DMS53 (cell line): ENCODE measurements around the gene ITGA7.

ENCODE experiments used
- DNase-seq: peaks from one replicate; lab custom pipeline; 2025; lab: John Stamatoyannopoulos, UW

Gene ITGA7

GRCh38 chr12:55700255-55701018 lies 7.3 kb downstream of the ITGA7 start:
- DNase-seq = no peak

DNA sequence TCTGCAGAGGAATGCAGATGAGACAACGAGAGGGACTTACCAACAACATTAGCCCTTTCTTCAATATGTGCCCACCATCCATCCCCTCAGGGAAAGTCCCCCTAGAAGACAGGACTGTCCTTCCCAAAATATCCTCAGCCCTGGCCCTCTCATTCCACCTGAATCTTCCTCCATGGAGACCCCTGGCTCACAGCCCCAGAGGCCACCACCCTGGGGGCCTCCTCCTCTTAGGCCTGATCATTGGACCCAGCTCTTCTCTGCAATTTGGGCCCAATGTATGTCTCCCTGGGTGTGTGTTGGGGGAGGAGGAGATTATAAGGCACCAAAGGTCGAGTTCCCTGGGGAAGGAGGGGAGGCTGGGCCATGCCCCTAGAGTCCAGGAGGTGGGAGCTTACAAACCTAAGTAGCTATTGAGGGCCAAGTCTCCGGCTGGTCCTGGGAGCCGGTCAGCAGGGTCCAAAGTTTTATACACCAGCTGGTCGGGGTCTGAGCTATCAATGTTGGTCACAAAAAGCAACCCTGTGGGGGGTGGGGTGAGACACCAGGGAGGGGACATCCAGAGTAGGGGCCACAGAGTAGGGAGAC lies 8.1 kb downstream of the ITGA7 start:
- no peak for DNase-seq

DNA sequence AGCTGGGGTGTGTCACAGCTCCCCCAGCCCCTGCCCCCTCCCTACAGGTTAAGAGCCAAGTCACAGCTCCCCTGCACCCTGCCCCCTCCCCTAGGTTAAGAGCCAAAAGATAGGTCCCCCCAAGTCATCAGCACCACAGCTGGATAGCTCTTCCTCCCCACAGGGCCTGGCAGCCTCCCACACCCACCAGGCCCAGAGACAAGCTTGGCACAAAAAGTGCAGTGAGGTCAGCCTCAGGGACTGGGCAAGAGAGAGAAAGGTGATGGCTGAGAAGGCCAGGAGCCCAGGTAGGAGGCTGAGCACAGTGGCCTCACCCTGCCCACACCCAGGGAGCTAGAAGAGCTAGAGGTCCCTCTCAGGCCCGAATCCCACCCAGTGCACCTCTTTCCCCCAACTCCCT lies 8.7 kb downstream of the ITGA7 start:
- DNase-seq = no peak

GRCh38 chr12:55698241-55698955 lies 9.3 kb downstream of the ITGA7 start:
- DNase-seq = no peak

DNA sequence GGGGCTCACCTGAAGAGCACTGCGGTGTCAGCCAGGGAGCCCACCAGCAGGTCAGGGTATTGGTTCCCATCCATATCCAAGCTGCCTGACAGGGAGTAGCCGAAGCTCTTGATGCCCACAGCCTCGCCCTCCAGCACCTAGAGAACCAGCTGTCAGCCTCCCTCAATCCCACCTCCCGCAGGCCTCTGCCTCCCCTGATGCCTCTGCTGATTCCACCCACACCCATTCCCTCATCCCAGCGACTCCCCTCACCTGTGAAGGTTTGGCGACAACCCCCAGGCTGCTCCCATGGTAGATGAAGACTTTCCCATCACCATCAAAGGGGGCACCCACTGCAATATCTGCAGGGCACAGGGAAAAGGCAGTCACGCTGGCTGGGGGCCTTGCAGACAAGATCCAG lies 10.0 kb downstream of the ITGA7 start:
- no peak for DNase-seq

DNA sequence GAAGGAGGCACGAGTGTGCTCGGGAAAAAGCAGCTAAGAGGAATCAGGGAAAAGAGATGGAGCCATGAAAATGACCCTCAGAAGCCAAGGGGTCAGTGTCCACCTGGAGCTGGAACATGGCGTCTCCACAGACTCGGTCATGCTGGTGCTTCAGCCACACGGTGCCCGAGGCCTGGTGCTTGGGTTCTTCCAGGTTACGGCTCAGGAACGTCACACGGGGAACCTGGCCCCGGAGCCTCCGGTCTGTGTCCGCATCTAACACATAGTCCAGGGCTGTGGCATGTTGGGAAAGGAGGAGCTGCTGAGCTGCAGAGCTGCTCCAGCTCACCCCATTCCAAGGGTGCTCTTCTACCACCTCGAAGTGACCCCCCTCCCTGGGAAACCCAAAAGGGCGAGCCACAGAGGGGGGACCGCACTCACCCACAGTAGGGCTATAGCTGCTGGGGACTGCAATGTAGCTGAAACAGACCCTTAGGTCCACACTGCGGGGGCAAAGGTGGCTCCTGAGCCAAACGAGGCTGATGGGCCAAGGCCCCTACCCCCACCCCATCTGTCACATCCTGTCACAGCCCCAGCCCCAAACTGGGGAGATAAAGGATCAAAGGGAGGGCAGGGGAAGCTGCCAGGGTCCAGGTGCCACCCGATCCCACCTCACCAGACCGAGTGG lies 10.8 kb downstream of the ITGA7 start:
- DNase-seq = no peak

- no peak for DNase-seq
Observed at GRCh38 chr12:55696141-55696540, 11.6 kb downstream of the ITGA7 start.

DNA sequence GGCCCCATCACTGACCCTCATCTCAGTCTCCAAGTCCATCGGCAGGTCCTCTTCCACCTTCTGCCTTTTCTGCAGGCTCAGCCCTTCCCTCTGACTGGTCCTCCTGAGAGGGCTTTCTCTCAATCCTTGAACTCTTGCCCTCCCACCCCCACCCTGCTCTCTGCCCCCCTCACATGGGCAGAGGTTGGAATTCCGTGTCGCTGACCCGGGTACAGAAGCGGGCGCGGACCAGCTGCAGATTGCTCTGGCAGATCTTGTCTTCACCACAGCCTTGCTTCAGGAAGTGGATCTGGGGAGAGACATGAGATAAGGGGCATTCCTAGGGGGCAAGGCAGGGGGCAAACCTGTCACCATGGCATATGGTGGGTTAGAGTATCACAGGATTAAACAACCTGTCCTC lies 12.4 kb downstream of the ITGA7 start:
- no peak for DNase-seq

DNA sequence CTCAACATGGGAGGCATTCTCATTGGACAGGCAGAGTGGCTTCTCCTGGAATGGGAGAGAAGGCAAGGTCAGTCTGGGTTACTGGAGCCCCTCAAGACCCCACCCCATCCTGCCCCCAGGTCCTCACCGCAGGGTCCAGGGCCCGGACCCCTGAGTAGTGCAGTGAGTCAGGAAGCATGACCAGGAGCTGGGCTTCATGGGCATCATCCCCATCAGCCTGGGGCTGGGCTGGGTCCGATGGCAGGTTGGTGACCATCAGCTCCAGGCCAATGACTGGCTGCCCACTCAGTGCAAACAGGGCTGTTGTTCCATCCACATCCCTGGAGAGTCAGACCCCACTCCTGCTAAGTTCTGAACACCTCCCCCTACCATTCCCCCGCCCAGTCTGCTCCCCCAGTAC lies 13.1 kb downstream of the ITGA7 start:
- no peak for DNase-seq

- no peak for DNase-seq
Observed at GRCh38 chr12:55694188-55694515, 13.6 kb downstream of the ITGA7 start.

- no peak for DNase-seq
Observed at GRCh38 chr12:55693323-55694187, 14.1 kb downstream of the ITGA7 start.

- DNase-seq = no peak
Observed at GRCh38 chr12:55692631-55693322, 14.9 kb downstream of the ITGA7 start.

DNA sequence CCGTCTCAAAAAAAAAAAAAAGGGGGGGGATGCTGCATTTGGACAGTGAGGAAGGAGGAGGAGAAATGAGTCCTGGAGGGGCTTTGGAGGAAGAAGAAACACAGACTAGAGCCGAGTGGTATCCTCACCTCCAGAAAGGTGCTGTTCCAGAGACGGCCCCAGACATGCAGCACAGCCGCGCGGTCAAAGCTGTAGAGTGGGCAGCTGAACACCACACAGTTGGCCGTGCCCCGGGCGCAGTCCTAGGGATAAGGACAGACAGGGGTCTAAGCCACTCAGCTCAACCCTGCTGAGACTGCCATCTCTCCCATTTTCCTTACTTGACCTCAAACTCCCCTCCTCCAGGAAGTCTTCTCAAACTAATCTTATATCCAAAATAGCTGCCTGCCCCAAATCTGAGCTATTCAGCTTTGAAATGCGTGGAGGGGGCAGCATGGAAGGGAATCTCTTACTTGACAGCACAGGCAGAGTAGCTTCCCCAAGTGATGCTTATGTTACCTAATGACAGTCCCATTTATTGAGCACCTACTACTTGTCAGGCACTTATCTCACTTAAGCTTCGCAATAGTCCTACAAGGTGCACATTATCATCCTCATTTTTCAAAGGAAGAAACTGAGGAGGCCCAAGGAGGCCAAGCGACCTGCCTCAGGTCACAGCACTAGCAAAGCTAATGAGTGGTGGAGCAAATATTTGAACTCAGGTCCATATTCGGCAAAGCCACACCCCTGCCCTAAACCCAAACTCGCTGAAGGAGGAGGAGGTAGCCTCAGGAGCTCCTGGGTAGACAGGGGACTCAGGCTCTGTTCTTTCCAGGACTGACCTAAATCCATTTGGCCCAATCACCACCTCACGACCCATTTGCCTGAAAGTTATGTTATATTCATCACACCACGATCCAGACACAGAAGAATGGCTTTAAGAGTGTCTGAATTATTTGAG lies 18.7 kb downstream of the ITGA7 start:
- DNase-seq = no peak

DNA sequence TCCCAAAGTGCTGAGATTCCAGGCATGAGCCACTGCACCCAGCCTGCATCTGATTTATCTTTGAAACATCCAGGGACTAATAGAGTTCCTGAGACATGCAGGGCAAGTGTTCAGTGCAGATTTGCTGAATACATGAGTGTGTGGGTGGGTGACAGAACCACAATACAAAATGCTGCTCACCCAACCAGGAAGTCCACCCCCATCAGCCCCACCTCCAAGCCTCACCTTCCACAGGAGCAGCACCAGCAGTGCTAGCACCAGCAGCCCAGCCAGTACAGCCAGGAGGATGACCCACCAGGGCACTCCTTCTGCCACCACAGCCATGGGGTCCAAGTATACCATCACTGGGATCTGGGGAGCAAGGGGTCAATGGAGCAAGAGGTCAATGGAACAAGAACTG lies 20.0 kb downstream of the ITGA7 start:
- no peak for DNase-seq

DNA sequence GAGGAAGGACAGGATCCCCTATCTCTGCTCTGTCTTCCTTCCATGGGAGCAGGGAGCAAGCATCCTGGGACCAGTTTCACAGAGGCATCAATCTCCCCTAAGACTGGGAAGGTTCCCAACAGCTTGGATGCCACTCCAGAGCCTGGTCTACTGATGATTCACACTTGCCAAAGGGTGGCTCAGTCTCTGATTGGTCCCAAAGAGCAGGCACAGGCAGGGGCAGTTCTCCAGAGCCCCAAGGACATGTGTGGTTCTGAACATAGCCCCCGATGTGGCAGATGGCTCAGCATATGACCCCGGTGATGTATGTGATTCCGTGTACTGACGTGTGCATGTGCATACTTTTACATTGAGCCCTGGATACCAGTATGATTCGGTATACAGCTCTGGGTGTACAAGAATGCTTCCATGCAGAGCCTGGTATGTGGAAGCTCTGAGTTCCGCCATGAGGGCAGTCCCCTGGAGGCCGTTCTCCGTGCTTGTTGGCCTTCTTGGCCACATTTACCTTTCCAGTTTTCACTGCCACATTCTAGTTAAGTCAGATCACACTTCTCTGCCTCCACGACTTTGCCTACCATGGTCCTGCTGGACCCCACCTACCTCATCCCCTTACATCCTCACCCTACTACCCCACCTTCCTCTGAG lies 21.2 kb downstream of the ITGA7 start:
- no peak for DNase-seq

DNA sequence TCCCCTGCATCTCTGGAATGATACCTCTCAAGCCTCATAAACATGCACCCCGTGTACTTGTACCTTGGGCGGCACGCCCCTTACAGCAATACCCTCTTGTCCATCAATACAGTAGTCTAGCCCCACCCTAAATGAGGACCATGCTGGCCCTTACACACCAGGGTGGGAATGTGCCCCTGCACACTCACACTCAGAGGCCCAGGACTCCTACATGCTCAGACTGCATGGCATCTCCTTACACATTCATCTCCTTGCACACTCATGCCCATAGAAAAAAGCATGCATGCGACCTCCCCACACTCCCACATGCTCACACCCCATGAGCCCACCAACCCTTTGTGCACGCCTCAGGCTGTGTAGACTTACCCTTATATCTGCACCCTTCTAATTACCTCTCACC lies 22.0 kb downstream of the ITGA7 start:
- DNase-seq = no peak

DNA sequence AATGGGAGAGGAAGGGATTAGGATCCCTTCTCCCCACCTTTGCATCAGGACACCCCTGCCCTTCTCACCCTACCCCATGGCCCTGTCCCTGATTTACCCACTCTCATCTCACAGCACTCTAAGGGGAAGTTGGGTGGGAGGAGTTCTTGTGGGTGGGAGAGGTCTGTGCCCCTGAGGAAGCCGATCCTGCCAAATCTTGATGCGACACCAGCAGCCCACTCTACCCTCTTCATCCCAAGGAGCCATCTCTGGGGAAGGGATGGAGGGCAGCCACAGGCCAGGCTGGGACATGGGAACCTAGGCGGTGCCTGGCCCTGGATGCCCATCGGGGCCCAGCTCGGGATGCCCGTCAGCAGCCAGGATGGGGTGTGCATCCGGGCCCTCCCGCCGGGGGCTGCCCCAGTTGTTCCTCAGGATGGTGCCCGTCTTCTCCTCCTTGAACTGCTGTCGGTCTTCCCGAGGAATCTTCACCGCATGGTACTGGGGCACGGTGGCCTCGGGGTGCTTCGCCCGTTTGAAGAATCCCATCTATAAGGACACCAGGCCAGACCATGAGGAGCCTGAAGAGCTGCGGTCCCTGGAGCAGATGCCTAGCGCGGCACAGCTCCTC lies 22.8 kb downstream of the ITGA7 start:
- DNase-seq = no peak

DNA sequence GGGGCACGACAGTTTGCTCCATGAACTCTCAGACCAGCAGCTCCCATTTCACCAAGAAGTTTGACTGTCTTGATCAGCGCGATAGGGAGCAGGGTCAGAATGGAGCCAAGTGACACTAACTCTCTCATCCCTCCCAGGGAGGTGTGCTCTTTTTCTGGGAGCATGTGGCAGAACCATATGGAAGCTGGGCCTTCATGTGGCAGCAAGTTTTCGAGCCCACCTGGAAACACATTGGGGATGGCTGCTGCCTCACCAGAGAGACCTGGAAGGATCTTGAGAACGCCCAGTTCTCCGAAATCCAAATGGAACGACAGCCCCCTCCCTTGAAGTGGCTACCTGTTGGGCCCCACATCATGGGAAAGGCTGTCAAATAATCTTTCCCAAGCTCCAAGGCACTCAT lies 24.0 kb downstream of the ITGA7 start:
- DNase-seq = no peak

DNA sequence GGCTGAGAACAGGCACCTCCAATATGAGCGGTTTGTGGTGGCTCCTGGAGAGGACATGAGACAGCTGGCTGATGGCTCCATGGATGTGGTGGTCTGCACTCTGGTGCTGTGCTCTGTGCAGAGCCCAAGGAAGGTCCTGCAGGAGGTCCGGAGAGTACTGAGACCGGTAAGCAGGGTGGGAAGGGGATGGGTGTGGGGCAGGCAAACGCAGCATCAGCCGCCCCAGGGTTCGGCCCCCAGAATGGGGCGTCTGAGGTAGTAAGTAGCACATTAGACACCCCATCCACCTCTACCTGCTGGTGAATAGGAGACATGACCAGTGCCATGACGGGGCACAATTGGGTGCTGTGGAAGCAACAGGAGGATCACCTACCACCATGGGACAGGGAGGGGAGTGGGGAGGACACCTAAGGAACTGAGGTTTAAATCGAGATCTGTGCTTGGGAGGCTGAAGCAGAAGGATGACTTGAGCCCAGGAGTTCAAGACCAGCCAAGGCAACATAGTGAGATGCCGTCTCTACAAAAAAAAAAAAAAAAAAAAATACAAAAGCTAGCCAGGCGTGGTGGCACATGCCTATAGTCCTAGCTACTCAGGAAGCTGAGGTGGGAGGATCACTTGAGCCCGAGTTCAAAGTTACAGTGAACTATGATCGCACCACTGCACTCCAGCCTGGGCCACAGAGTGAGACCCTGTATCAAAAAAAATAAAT lies 25.5 kb downstream of the ITGA7 start:
- DNase-seq = peak; percentile 58
